Stimulated activated CD8-positive, alpha-beta memory T cell treated with anti-CD3 and anti-CD28 coated beads, Interleukin-12 subunit alpha, Interleukin-12 subunit beta, amount 100 ng/mL, for 4 hours (primary cell): Measurements from ENCODE around the gene ABCA6.

ENCODE experiments used
- DNase-seq: peaks from one replicate; pipeline ENCODE4 v3.0.0-alpha.2; 2020; ENCODE audit warnings: low read depth

Gene ABCA6

GRCh38 chr17:69048634-69049033, 93.1 kb downstream of the ABCA6 start:
- DNase-seq: no peak

GRCh38 chr17:69047368-69048263, 94.1 kb downstream of the ABCA6 start:
- DNase-seq: no peak

DNA sequence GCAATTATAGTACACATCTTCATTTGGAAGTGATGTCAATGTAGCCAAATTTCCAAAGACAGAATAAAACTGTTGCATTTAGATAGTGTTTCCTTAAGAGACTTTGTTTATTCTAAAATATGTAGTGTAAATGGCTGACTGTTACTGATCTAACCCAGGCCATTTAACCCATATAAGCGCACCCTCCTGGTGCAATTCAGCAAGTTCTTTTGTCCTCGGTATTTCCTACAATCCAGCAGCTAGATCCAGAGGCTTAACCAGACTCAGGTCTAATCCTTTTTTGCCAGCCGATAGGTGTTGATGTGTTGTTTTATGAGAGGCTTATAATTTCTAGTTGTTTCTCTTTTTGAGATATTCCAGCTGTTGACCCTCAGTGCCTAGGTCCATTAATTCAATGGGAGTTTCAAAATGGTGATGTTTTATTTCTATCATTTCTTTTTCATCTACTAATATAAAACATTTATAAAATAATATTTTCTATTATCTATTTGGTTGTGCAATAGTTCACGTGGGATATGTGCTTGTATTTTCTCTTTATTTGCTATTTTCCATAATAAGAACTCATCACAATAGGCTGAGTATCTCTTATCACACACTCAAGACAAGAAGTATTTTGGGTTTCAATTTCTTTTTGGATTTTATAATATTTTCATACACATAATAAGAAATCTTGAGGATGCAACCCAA, 95.4 kb downstream of the ABCA6 start:
- no peak for DNase-seq

GRCh38 chr17:69045646-69046045, 96.0 kb downstream of the ABCA6 start:
- no peak for DNase-seq

GRCh38 chr17:69044371-69044770, 97.3 kb downstream of the ABCA6 start:
- DNase-seq: no peak

DNA sequence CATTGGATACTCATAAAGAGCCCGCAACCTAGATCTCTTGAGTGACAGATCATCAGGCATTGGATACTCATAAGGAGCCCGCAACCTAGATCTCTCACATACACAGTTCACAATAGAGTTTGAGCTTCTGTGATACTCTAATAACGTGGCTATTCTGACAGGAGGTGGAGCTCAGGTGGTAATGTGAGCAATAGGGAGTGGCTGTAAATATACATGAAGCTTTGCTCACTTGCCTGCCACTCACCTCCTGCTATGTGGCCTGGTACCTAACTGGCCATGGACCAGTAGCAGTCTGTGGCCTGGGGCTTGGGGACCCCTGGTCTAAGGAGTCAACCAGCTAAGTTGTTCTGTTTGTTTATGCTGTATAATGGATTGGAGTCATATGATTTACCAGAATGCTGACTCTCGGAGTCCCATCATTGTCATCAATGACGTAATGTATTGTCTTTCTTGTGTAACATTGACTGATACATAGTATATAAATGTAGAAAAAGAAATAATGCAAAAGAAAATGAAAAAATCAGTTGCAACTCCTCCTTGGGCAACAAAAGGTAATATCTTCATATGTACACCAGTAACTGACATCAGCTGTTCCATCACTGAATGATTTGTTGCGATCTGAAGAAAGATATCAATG, 98.5 kb downstream of the ABCA6 start:
- no peak for DNase-seq

- DNase-seq: no peak
These were observed 99.4 kb downstream of the ABCA6 start for GRCh38 chr17:69042308-69042707.

DNA sequence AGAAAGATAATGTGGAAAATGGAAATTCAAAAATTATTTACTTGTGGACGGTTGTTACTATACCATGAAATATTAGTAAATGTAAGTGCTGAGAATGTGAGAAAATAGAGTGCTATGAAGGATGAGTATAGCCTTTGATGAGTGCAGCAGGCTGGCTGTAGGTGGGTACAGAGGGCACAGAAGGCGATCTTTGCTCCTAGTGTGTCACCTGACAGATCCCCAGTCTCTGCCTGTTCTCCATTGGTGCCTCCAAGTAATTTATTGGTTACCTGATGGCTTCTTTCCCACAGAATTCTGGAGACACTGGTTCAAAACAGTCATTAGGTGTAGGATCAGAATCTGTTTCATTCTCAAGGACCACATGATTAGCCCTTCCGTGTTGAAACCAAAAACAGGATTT, 109.9 kb downstream of the ABCA6 start:
- DNase-seq: no peak

DNA sequence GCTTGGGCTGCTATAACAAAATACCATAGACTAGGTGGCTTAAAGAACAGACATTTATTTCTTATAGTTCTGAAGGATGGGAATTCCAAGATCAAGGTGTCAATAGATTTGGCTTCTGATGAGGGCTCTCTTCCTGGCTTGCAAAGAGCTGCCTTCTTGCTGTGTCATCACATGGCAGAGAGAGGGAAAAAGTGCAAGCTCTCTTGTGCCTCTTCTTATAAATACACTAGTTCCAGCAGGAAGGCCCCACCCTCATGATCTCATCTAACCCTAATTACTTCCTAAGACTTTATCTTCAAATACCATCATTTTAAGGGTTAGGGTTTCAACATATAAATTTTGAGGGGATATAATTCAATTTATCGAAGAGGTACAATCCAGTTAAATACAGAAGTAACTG, 111.5 kb downstream of the ABCA6 start:
- no peak for DNase-seq
